Loucy (cell line): ENCODE data around the gene FAP.

Experiments
- H2AFZ ChIP-seq: fragments of 200-600 bp; sonication (generic); 2 replicates; pipeline ENCODE4 v1.6.0; 2016; ENCODE audit warnings: antibody characterized with exemption, mild to moderate bottlenecking, low read length, moderate library complexity
- H3F3A ChIP-seq: fragments of 200-600 bp; 2 replicates; pipeline ENCODE4 v1.6.0; 2016; ENCODE audit warnings: antibody characterized with exemption, low read depth, mild to moderate bottlenecking
- H3K27me3 ChIP-seq: fragments of 200-600 bp; sonication (generic); 2 replicates; pipeline ENCODE4 v1.6.1; 2014; ENCODE audit warnings: low read length, mild to moderate bottlenecking; ENCODE audit not compliant: insufficient read depth, poor library complexity, severe bottlenecking
- H3K36me3 ChIP-seq: fragments of 200-600 bp; sonication (generic); 2 replicates; pipeline ENCODE4 v1.6.1; 2016; ENCODE audit warnings: low read length; ENCODE audit not compliant: insufficient read depth
- H3K4me1 ChIP-seq: fragments of 200-600 bp; sonication (generic); 2 replicates; pipeline ENCODE4 v1.5.1; 2014; ENCODE audit warnings: low read length, mild to moderate bottlenecking; ENCODE audit not compliant: insufficient read depth, poor library complexity, severe bottlenecking
- H3K4me2 ChIP-seq: fragments of 200-600 bp; sonication (generic); 2 replicates; pipeline ENCODE4 v1.6.0; 2014; ENCODE audit warnings: antibody characterized with exemption, low read length, low read depth, mild to moderate bottlenecking; ENCODE audit not compliant: poor library complexity, severe bottlenecking
- H3K4me3 ChIP-seq: fragments of 200-600 bp; sonication (generic); 2 replicates; pipeline ENCODE4 v1.5.1; 2014; ENCODE audit warnings: low read length, mild to moderate bottlenecking, mixed read lengths; ENCODE audit not compliant: poor library complexity, severe bottlenecking
- H3K79me2 ChIP-seq: fragments of 200-600 bp; sonication (generic); 2 replicates; pipeline ENCODE4 v1.6.1; 2014; ENCODE audit warnings: low read length; ENCODE audit not compliant: insufficient read depth
- H3K9ac ChIP-seq: fragments of 200-600 bp; sonication (generic); 2 replicates; pipeline ENCODE4 v1.6.0; 2014; ENCODE audit warnings: mild to moderate bottlenecking, low read depth, low read length, moderate library complexity; ENCODE audit not compliant: poor library complexity, severe bottlenecking
- H3K9me2 ChIP-seq: fragments of 200-600 bp; sonication (generic); replicated peaks from 2 replicates; pipeline ENCODE4 v1.6.1; 2016; ENCODE audit warnings: low read depth, low read length, mixed read lengths
- H3K9me3 ChIP-seq: fragments of 200-600 bp; sonication (generic); 2 replicates; pipeline ENCODE4 v1.6.1; 2014; ENCODE audit warnings: mild to moderate bottlenecking, antibody characterized with exemption, low read length, low read depth; ENCODE audit not compliant: insufficient read depth
- H4K20me1 ChIP-seq: fragments of 200-600 bp; sonication (generic); 2 replicates; pipeline ENCODE4 v1.6.0; 2014; ENCODE audit warnings: antibody characterized with exemption, low read length, mild to moderate bottlenecking; ENCODE audit not compliant: insufficient read depth, poor library complexity, severe bottlenecking
- EZH2phosphoT487 ChIP-seq: fragments of 200-600 bp; IDR thresholded peaks from 2 replicates; pipeline ENCODE4 v1.6.1; 2018; ENCODE audit warnings: antibody characterized with exemption, mild to moderate bottlenecking, moderate library complexity, borderline replicate concordance
- TF ChIP-seq, protein P1 (sequence below): fragments of 200-600 bp; sonication (generic); conservative IDR thresholded peaks from 2 replicates; pipeline ENCODE4 v1.5.1; 2014; ENCODE audit warnings: mild to moderate bottlenecking, antibody characterized with exemption, low read length

Gene FAP

DNA sequence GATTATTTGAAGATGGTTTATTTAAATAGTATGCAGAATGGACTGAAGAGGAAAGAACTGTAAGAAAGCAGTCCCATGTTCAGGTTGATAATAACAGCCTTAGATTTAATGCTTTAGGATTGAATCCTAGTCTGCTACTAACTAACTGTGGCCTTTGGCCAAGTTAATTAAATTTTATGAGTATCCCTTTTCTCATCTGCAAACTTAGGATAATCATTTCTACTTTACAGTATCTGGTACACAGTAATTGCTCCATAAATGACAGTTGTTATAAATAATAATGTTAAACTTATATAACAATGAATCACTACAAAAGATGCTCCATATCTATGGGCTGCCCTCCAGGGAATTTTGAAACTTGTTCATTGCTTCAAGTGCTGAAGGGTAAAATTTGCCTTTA, 41.0 kb downstream of the FAP start:
- Histone ChIP-seq H4K20me1 (no peaks in the 10 kb centered on the region), H3K79me2 (no peaks in the 10 kb centered on the region), H3F3A (no peaks in the 10 kb centered on the region), H3K36me3 (no peaks in the 10 kb centered on the region), H3K27me3 (no peaks in the 10 kb centered on the region), H3K4me1 (no peaks in the 10 kb centered on the region), H3K9me2 (no peaks in the 10 kb centered on the region), H2AFZ (no peak overlapping the region), H3K9ac (no peak overlapping the region), H3K9me3 (no peaks in the 10 kb centered on the region), H3K4me2 (no peak overlapping the region), H3K4me3 (no peak overlapping the region)
- TF ChIP-seq EZH2phosphoT487: no peak
- TF ChIP-seq, protein P1, sequence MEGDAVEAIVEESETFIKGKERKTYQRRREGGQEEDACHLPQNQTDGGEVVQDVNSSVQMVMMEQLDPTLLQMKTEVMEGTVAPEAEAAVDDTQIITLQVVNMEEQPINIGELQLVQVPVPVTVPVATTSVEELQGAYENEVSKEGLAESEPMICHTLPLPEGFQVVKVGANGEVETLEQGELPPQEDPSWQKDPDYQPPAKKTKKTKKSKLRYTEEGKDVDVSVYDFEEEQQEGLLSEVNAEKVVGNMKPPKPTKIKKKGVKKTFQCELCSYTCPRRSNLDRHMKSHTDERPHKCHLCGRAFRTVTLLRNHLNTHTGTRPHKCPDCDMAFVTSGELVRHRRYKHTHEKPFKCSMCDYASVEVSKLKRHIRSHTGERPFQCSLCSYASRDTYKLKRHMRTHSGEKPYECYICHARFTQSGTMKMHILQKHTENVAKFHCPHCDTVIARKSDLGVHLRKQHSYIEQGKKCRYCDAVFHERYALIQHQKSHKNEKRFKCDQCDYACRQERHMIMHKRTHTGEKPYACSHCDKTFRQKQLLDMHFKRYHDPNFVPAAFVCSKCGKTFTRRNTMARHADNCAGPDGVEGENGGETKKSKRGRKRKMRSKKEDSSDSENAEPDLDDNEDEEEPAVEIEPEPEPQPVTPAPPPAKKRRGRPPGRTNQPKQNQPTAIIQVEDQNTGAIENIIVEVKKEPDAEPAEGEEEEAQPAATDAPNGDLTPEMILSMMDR: no peak

DNA sequence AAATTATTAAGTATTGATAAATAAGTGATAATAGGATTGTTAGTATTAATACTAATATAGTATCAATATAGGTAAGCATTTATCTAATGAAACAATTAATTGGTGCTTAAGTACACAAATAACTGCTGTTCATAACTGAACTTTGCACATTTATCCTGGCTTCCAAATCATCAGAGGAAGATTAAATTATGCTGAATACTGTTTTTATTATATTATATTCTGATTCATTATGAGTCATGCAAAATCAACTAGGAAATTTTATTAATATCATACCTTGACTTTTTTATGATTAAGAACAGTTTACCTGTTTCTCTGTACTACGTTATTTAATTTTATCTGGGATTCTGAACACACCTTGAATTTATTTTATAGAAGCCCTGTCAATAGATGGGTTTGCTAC, 42.6 kb downstream of the FAP start:
- H3K4me2 ChIP-seq: no peak overlapping the region

DNA sequence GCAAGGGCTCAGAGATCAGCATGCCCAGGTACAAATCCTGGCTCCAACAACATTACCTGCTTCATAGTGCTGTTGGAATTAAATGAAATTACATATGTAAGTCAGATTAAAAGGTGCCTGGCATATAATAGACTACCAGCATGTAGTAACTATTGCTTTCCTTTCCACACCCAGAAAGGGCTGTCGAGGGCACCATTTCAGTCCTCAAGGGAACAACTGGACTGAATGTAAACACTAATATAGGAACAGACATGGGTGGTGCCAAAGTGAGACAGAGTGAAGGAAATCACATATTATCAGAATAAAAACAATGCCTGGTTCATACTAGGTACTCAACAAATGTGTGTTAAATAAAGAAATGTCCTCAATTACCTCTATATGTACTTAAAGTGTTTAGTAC, 43.3 kb downstream of the FAP start:
- no peak for TF ChIP-seq EZH2phosphoT487
- TF ChIP-seq, protein P1: no peak
- Histone ChIP-seq H3K9ac (no peak overlapping the region), H3K4me1 (no peaks in the 10 kb centered on the region), H3K36me3 (no peaks in the 10 kb centered on the region), H3K79me2 (no peaks in the 10 kb centered on the region), H3K4me3 (no peak overlapping the region), H4K20me1 (no peaks in the 10 kb centered on the region), H3K9me2 (no peaks in the 10 kb centered on the region), H3K4me2 (no peak overlapping the region), H3K27me3 (no peaks in the 10 kb centered on the region), H3K9me3 (no peaks in the 10 kb centered on the region), H2AFZ (no peak overlapping the region), H3F3A (no peaks in the 10 kb centered on the region)

More for the DNA sequence above, 42.6 kb downstream of the FAP start:
- Histone ChIP-seq H3K79me2 (no peaks in the 10 kb centered on the region), H3K9me2 (no peaks in the 10 kb centered on the region), H2AFZ (no peak overlapping the region), H3K4me1 (no peaks in the 10 kb centered on the region), H3K9me3 (no peaks in the 10 kb centered on the region), H3K4me3 (no peak overlapping the region), H4K20me1 (no peaks in the 10 kb centered on the region), H3F3A (no peaks in the 10 kb centered on the region), H3K9ac (no peak overlapping the region), H3K27me3 (no peaks in the 10 kb centered on the region), H3K36me3 (no peaks in the 10 kb centered on the region)
- TF ChIP-seq, protein P1: no peak
- TF ChIP-seq EZH2phosphoT487: no peak
